SW 1271 (cell line): ENCODE results near the gene ATP23.
A peak's percentile ranks its signal among the peaks of the same experiment; 100 is the strongest.

Experiments
- DNase-seq, 2 experiments: peaks; one replicate each; lab custom pipeline; 2025; lab: John Stamatoyannopoulos, UW

The ATP23 gene

GRCh38 chr12:57908511-57908910 is 32.9 kb upstream of the ATP23 start:
- DNase-seq, result no peak

- DNase-seq, result no peak
Observed at GRCh38 chr12:57909056-57909455, 32.3 kb upstream of the ATP23 start.

- DNase-seq, result no peak
Observed at GRCh38 chr12:57909611-57910010, 31.8 kb upstream of the ATP23 start.

GRCh38 chr12:57918147-57918546 is 23.2 kb upstream of the ATP23 start:
- no peak for DNase-seq

- no peak for DNase-seq
Observed at GRCh38 chr12:57927086-57927485, 14.3 kb upstream of the ATP23 start.

- no peak for DNase-seq
Observed at GRCh38 chr12:57929092-57929830, 12.1 kb upstream of the ATP23 start.

- no peak for DNase-seq
Observed at GRCh38 chr12:57934819-57935218, 6.5 kb upstream of the ATP23 start.

GRCh38 chr12:57935331-57935730 is 6.0 kb upstream of the ATP23 start:
- DNase-seq, result no peak

GRCh38 chr12:57935839-57936512 is 5.4 kb upstream of the ATP23 start:
- peak; percentile 79 to 95 for DNase-seq

GRCh38 chr12:57936513-57936883 is 4.9 kb upstream of the ATP23 start:
- DNase-seq, result no peak

- no peak for DNase-seq
Observed at GRCh38 chr12:57939291-57939690, 2.1 kb upstream of the ATP23 start.

GRCh38 chr12:57940052-57940914 is 1.1 kb upstream of the ATP23 start:
- DNase-seq, result no peak

- no peak for DNase-seq
Observed at GRCh38 chr12:57940915-57941164, 527 bp upstream of the ATP23 start.

GRCh38 chr12:57943438-57944080 is 2.2 kb downstream of the ATP23 start:
- no peak for DNase-seq

- no peak for DNase-seq
Observed at GRCh38 chr12:57944313-57945023, 3.1 kb downstream of the ATP23 start.

GRCh38 chr12:57952766-57953165 is 11.4 kb downstream of the ATP23 start:
- DNase-seq, result no peak

GRCh38 chr12:57954768-57955167 is 13.4 kb downstream of the ATP23 start:
- no peak for DNase-seq

GRCh38 chr12:57958061-57958657 is 16.8 kb downstream of the ATP23 start:
- no peak for DNase-seq

GRCh38 chr12:57964421-57964820 is 23.1 kb downstream of the ATP23 start:
- DNase-seq, result no peak

- no peak for DNase-seq
Observed at GRCh38 chr12:57965766-57966165, 24.4 kb downstream of the ATP23 start.

GRCh38 chr12:57966536-57966935 is 25.2 kb downstream of the ATP23 start:
- no peak for DNase-seq
